Esophagus squamous epithelium (tissue), 5 donors: ENCODE measurements around the gene PLXNB2. TPM values are rescaled to one million over a fixed set of nuclear protein-coding genes. Genes with fewer than 3 reads are reported as not detected.

Source experiments
- DNase-seq: peaks from one replicate; lab custom pipeline; 2025; lab: John Stamatoyannopoulos, UW
- H3K27ac ChIP-seq, 4 donors: fragments of 200-600 bp; sonication (generic); one replicate each; pipeline ENCODE4 v1.5.1; 2016 to 2019; ENCODE audit warnings: mild to moderate bottlenecking in 1 of 4
- H3K27me3 ChIP-seq, 4 donors: fragments of 200-600 bp; sonication (generic); 1 replicate in 3 of 4; 2 replicates in 1 of 4; pipeline versions ENCODE4 v1.5.1 to v1.6.0; 2017 to 2021; ENCODE audit warnings: antibody characterized with exemption in 1 of 4
- H3K36me3 ChIP-seq, 3 donors: fragments of 200-600 bp; sonication (generic); one replicate each; pipeline ENCODE4 v1.5.1; 2016 to 2019
- H3K4me1 ChIP-seq, 3 donors: fragments of 200-600 bp; sonication (generic); one replicate each; pipeline ENCODE4 v1.5.1; 2017 to 2019
- H3K4me3 ChIP-seq, 4 donors: fragments of 200-600 bp; sonication (generic); 1 replicate in 3 of 4; 2 replicates in 1 of 4; pipeline ENCODE4 v1.5.1; 2016 to 2019; ENCODE audit warnings: mild to moderate bottlenecking in 2 of 4, moderate library complexity in 1 of 4
- H3K9me3 ChIP-seq, 3 donors: fragments of 200-600 bp; sonication (generic); one replicate each; pipeline ENCODE4 v1.5.1; 2016 to 2019
- POLR2A ChIP-seq, 4 donors: fragments of 450-650 bp; IDR thresholded peaks; one replicate each; pipeline ENCODE4 v1.6.1; 2017; ENCODE audit warnings: antibody characterized with exemption in 4 of 4, mild to moderate bottlenecking in 4 of 4, moderate library complexity in 3 of 4
- WGBS, 2 donors: methylation state at CpG; one replicate each; pipeline ENCODE4 v1.1.5; 2018; 5-methylcytosine and 5-hydroxymethylcytosine counted together
- intact Hi-C: fragments of 100-400 bp; cut with DNase I; formaldehyde crosslinking; loops from one replicate; pipeline ENCODE4 v1.15.0; 2022
- total RNA-seq, 4 donors: library from RNA; depleted of rRNA; stranded (reverse); fragments of >200 nt; gene quantifications; one replicate each; pipeline ENCODE4 v1.1.0, GENCODE V29; 2016
- TF ChIP-seq, protein P1 (sequence below), 6 experiments: fragments of 450-650 bp in 4 of 6; fragments of 200-600 bp in 2 of 6; sonication (generic) in 2 of 6; IDR thresholded peaks; one replicate each; pipeline ENCODE4 v1.5.1; 2016 to 2019; ENCODE audit warnings: antibody characterized with exemption in 6 of 6, mild to moderate bottlenecking in 4 of 6, moderate library complexity in 4 of 6
- donor health status: DM: yes; HTN: yes; CAD: no.

Gene PLXNB2
- total RNA-seq, 4 donors from 2014 or later, result 80.9 to 231 (median 129) TPM

- no peaks in the 10 kb centered on the region for H3K36me3 ChIP-seq
- intact Hi-C loops, result no loop called here
- no peak for DNase-seq
- no peaks in the 10 kb centered on the region for H3K9me3 ChIP-seq
- H3K27me3 ChIP-seq, result peaks cover 0 to 69% (median 0%) of the 10 kb centered on the region in 4 donors
- no peak overlapping the region for H3K4me3 ChIP-seq
- WGBS, 2 donors, result 79 to 84% methylated on average over 13 to 16 of the region's 24 CpGs
- no peak overlapping the region for H3K27ac ChIP-seq
- H3K4me1 ChIP-seq, result peaks cover 17 to 35% (median 19%) of the 10 kb centered on the region in 3 donors
- TF ChIP-seq, protein P1, sequence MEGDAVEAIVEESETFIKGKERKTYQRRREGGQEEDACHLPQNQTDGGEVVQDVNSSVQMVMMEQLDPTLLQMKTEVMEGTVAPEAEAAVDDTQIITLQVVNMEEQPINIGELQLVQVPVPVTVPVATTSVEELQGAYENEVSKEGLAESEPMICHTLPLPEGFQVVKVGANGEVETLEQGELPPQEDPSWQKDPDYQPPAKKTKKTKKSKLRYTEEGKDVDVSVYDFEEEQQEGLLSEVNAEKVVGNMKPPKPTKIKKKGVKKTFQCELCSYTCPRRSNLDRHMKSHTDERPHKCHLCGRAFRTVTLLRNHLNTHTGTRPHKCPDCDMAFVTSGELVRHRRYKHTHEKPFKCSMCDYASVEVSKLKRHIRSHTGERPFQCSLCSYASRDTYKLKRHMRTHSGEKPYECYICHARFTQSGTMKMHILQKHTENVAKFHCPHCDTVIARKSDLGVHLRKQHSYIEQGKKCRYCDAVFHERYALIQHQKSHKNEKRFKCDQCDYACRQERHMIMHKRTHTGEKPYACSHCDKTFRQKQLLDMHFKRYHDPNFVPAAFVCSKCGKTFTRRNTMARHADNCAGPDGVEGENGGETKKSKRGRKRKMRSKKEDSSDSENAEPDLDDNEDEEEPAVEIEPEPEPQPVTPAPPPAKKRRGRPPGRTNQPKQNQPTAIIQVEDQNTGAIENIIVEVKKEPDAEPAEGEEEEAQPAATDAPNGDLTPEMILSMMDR (IDR thresholded peaks at IDR 0.05), result no peak
- no peak for TF ChIP-seq POLR2A (IDR thresholded peaks at IDR 0.05)
Measured at GRCh38 chr22:50258361-50259292, 48.8 kb downstream of the PLXNB2 start.

- intact Hi-C loops, result no loop called here
Measured at GRCh38 chr22:50257451-50258360, 49.7 kb downstream of the PLXNB2 start.

DNA sequence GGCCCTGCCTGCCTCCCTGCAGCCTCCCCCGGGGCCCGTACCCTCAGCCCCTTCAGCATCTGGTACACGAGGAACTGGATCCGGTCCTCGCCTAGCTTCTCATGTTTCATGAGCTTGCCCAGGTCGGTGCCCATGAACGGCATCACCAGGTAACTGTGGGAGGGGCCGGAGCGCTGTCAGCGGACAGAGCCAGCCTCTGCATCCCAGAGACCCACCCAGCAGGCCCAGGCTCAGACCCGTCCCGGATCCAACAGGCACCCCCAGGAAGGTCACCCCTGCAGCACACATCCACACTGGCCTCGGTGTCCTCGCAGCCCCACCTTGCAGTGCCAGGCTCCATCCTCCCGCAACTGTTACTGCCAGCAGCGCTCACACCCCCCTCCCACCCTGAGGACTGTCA is 50.4 kb downstream of the PLXNB2 start:
- WGBS, 2 donors, result 41% methylated on average over 3 of the region's 16 CpGs; no CpG with 5 or more reads in 1 of the 2 donors
- intact Hi-C loops, result no loop called here
- DNase-seq, result no peak
- TF ChIP-seq POLR2A (IDR thresholded peaks at IDR 0.05), result no peak
- TF ChIP-seq, protein P1 (IDR thresholded peaks at IDR 0.05), result no peak
- Histone ChIP-seq H3K27ac (no peak overlapping the region), H3K9me3 (no peaks in the 10 kb centered on the region), H3K4me3 (no peak overlapping the region), H3K4me1 (peaks cover 9 to 27% (median 14%) of the 10 kb centered on the region in 3 donors), H3K27me3 (peaks cover 0 to 55% (median 0%) of the 10 kb centered on the region in 4 donors), H3K36me3 (no peaks in the 10 kb centered on the region)

More at GRCh38 chr22:50257451-50258360, 49.7 kb downstream of the PLXNB2 start:
- H3K9me3 ChIP-seq, result no peaks in the 10 kb centered on the region
- H3K4me3 ChIP-seq, result no peak overlapping the region
- H3K27me3 ChIP-seq, result peaks cover 0 to 62% (median 0%) of the 10 kb centered on the region in 4 donors
- TF ChIP-seq, protein P1 (IDR thresholded peaks at IDR 0.05), result no peak
- no peak for TF ChIP-seq POLR2A (IDR thresholded peaks at IDR 0.05)
- H3K4me1 ChIP-seq, result peaks cover 16 to 29% (median 17%) of the 10 kb centered on the region in 3 donors
- no peak for DNase-seq
- no peak overlapping the region for H3K27ac ChIP-seq
- no peaks in the 10 kb centered on the region for H3K36me3 ChIP-seq
- 62 to 80% methylated on average over 10 to 11 of the region's 31 CpGs for WGBS, 2 donors

DNA sequence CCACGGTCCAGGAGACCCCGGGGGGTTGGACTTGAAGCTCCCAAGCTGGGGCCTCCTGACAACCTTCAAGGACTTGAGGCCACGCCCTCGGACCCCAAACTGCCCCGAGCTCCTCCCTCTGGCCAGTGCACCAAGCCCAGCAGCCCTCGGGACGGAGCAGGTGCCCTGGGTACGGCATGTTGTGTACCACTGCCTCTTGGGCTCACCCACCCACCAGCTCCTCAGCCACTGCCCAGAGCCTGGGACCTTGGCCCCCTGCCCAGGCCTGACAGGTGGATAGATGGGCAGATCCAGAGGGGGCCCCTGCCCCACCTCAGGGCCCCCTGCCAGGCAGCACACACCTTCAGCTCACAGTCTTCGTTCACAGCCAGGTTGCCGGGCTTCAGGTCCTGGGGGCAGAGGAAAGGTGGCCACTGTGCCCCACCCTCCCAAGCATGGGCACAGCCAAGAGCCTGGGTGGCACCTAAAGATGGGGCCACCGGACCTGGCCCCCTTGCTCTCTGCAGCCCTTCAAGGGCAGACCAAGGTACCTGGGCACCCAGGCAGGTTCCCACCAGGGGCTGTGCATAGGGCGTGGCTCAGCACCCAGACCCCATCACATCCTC is 51.1 kb downstream of the PLXNB2 start:
- intact Hi-C loops, result no loop called here

More for the DNA sequence above, 51.1 kb downstream of the PLXNB2 start:
- no peak for DNase-seq
- no peaks in the 10 kb centered on the region for H3K36me3 ChIP-seq
- no peaks in the 10 kb centered on the region for H3K9me3 ChIP-seq
- peaks cover 0 to 48% (median 0%) of the 10 kb centered on the region in 4 donors for H3K27me3 ChIP-seq
- TF ChIP-seq POLR2A (IDR thresholded peaks at IDR 0.05), result no peak
- TF ChIP-seq, protein P1 (IDR thresholded peaks at IDR 0.05), result no peak
- H3K4me3 ChIP-seq, result no peak overlapping the region
- peaks cover 10 to 27% (median 11%) of the 10 kb centered on the region in 3 donors for H3K4me1 ChIP-seq
- WGBS, 2 donors, result 70% methylated on average over 6 of the region's 12 CpGs; no CpG with 5 or more reads in 1 of the 2 donors
- no peak overlapping the region for H3K27ac ChIP-seq
